ENCODE data around the gene CADM2.
A peak's percentile ranks its signal among the peaks of the same experiment; 100 is the strongest.
"Not testable (repeated sequence)": the region's sequence is repeated elsewhere in the genome, so short reads cannot be mapped to it uniquely, and the experiment has no call there.

Gene CADM2

GRCh38 chr3:85487375-85487774 lies 528.6 kb downstream of the CADM2 start:
- no peak for DNase-seq

GRCh38 chr3:85495602-85496001 lies 536.8 kb downstream of the CADM2 start:
- DNase-seq: no peak

- no peak for DNase-seq
Measured at GRCh38 chr3:85498177-85498576, 539.4 kb downstream of the CADM2 start.

GRCh38 chr3:85502148-85502875 lies 543.5 kb downstream of the CADM2 start:
- DNase-seq: no peak

GRCh38 chr3:85504129-85504784 lies 545.5 kb downstream of the CADM2 start:
- not testable (repeated sequence) for DNase-seq

- DNase-seq: not testable (repeated sequence)
Measured at GRCh38 chr3:85504785-85505511, 546.2 kb downstream of the CADM2 start.

- DNase-seq: not testable (repeated sequence)
Measured at GRCh38 chr3:85507052-85507451, 548.3 kb downstream of the CADM2 start.

- no peak for DNase-seq
Measured at GRCh38 chr3:85508659-85509058, 549.9 kb downstream of the CADM2 start.

GRCh38 chr3:85516146-85516545 lies 557.4 kb downstream of the CADM2 start:
- no peak for DNase-seq

- no peak for DNase-seq
Measured at GRCh38 chr3:85524104-85524503, 565.3 kb downstream of the CADM2 start.

GRCh38 chr3:85525264-85525663 lies 566.5 kb downstream of the CADM2 start:
- DNase-seq: no peak

- no peak for DNase-seq
Measured at GRCh38 chr3:85533586-85533985, 574.8 kb downstream of the CADM2 start.

- DNase-seq: no peak
Measured at GRCh38 chr3:85535517-85535916, 576.7 kb downstream of the CADM2 start.

- no peak for DNase-seq
Measured at GRCh38 chr3:85539232-85539631, 580.4 kb downstream of the CADM2 start.

GRCh38 chr3:85554153-85554552 lies 595.4 kb downstream of the CADM2 start:
- no peak for DNase-seq

- no peak for DNase-seq
Measured at GRCh38 chr3:85560088-85560785, 601.4 kb downstream of the CADM2 start.

GRCh38 chr3:85567071-85567676 lies 608.4 kb downstream of the CADM2 start:
- peak; percentile 24 for DNase-seq

- DNase-seq: no peak
Measured at GRCh38 chr3:85570819-85571218, 612.0 kb downstream of the CADM2 start.

GRCh38 chr3:85571835-85572234 lies 613.0 kb downstream of the CADM2 start:
- DNase-seq: no peak

- peak; percentile 6 for DNase-seq
Measured at GRCh38 chr3:85572426-85572825, 613.6 kb downstream of the CADM2 start.

- no peak for DNase-seq
Measured at GRCh38 chr3:85572978-85573377, 614.2 kb downstream of the CADM2 start.

GRCh38 chr3:85574006-85574705 lies 615.4 kb downstream of the CADM2 start:
- peak; percentile 13 for DNase-seq
